22Rv1 (cell line): ENCODE results near the gene CYP3A7.

Experiments
- CTCF ChIP-seq: fragments of 450-650 bp; IDR thresholded peaks from 2 replicates; pipeline ENCODE4 v1.5.1; 2017; ENCODE audit warnings: mild to moderate bottlenecking
- ZFX ChIP-seq: fragments of 450-650 bp; IDR thresholded peaks from 2 replicates; pipeline ENCODE4 v1.6.1; 2017; ENCODE audit warnings: antibody characterized with exemption, borderline replicate concordance

- TF ChIP-seq CTCF, result no peak
- TF ChIP-seq ZFX, result no peak
Measured at GRCh38 chr7:99672573-99672972, 62.4 kb downstream of the CYP3A7 start.
